Bronchial epithelial cell (primary cell): ENCODE results near the gene MS4A14. TPM values are rescaled to one million over a fixed set of nuclear protein-coding genes. Genes with fewer than 3 reads are reported as not detected.

ENCODE experiments used
- DNase-seq: peaks from one replicate; pipeline ENCODE4 v3.0.0-alpha.2; 2010; ENCODE audit warnings: low read depth
- FAIRE-seq: peaks from 2 replicates; lab custom pipeline; 2011; peaks lifted over from hg19 to GRCh38; lab: Jason Lieb, UNC
- H3K27me3 ChIP-seq: 2 replicates; pipeline ENCODE4 v1.5.1; 2011; ENCODE audit warnings: low read length; ENCODE audit not compliant: control insufficient read depth, insufficient read depth
- H3K36me3 ChIP-seq: 2 replicates; pipeline ENCODE4 v1.5.1; 2011; ENCODE audit warnings: low read length; ENCODE audit not compliant: control insufficient read depth, insufficient read depth
- H3K4me3 ChIP-seq: 2 replicates; pipeline ENCODE4 v1.5.1; 2011; ENCODE audit warnings: mild to moderate bottlenecking, low read depth, low read length, control low read depth
- CTCF ChIP-seq: IDR thresholded peaks from 2 replicates; pipeline ENCODE4 v1.5.1; 2011; ENCODE audit warnings: mild to moderate bottlenecking, moderate library complexity, low read length, control low read depth, inconsistent platforms; ENCODE audit not compliant: insufficient read depth, severe bottlenecking
- total RNA-seq: library from RNA; depleted of rRNA; stranded (reverse); fragments of >200 nt; gene quantifications from 2 replicates; pipeline ENCODE4 v1.2.1, GENCODE V29; 2014

Gene MS4A14, protein sequence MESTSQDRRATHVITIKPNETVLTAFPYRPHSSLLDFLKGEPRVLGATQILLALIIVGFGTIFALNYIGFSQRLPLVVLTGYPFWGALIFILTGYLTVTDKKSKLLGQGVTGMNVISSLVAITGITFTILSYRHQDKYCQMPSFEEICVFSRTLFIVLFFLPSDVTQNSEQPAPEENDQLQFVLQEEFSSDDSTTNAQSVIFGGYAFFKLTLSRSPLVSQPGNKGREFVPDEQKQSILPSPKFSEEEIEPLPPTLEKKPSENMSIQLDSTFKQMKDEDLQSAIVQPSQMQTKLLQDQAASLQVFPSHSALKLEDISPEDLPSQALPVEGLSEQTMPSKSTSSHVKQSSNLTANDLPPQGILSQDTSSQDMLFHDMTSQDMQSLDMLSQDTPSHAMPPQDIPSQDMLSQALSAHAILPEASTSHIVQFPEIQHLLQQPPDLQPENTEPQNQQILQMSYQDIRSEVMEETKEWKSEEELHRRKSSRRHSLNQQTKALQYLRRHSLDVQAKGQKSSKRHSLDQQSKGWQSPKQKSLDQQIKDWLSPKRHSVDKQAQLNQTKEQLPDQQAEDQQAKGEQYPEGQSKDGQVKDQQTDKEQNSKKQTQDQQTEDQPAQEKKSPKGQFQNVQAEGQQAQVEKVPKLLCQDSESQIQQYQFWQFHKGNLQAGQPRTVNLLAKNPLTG
- not detected in 2 replicates for total RNA-seq

DNA sequence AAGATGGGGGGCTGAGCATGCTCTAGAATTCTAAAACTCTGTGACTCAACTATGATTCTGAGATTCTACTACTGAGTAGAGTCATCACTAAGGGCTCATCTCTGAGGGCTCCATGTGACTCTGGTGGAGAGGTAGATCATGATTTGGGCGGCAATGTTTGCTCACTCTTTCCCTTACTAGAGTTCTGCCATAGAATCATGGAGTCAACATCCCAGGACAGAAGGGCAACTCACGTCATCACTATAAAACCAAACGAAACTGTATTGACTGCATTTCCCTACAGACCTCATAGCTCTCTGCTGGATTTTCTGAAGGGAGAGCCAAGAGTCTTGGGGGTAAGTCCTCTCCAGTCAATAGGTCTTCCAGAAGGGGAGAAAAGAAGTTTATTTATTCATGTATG, at the start of gene MS4A14:
Gene MS4A14, plus strand, starts transcription at position 78 of the 400 bp plus-strand sequence. Its CDS starts 120 bp downstream, at position 198.
- H3K27me3 ChIP-seq, result no peaks in the 10 kb centered on the region
- FAIRE-seq (no peak), DNase-seq (no peak)
- TF ChIP-seq CTCF, result no peak
- no peak within 1 kb of the TSS for H3K4me3 ChIP-seq
- no peaks in the 10 kb centered on the region for H3K36me3 ChIP-seq

DNA sequence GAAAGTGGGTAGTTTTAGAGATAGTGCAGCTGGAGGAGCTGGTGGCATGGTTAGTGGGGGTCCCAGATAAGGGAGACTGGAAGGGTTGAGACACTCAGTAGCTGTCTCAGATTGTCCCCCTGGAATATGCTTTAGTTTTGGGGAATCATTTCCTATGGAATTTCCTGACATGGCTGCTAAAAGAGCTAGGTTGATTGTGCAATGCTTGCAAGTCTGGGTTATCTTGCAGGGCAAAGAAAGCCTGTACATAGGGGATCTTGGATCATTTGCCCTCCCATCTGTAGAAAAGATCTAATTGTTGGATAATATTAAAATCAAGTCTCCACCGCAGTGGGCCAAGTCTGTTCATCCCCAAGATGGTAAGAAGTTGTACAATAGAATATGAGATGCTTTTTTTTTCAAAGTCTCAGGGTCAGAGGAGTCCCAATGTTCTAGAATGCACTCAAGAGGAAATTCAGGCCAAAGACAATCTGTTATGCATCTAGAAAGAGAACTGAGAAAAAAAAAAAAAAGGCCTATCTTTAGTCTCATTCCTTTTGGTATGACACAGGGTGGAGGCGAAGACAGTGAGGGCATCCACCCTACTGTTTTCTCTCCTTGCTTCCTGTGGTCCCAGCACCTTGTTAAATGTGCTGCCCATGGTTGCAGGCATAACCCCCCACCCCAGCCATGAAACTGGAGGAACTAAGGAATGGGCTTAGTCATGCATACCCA, 49.0 kb upstream of the MS4A14 start:
- DNase-seq (no peak), FAIRE-seq (no peak)
- Histone ChIP-seq H3K27me3 (no peaks in the 10 kb centered on the region), H3K4me3 (no peak overlapping the region), H3K36me3 (no peaks in the 10 kb centered on the region)
- no peak for TF ChIP-seq CTCF

DNA sequence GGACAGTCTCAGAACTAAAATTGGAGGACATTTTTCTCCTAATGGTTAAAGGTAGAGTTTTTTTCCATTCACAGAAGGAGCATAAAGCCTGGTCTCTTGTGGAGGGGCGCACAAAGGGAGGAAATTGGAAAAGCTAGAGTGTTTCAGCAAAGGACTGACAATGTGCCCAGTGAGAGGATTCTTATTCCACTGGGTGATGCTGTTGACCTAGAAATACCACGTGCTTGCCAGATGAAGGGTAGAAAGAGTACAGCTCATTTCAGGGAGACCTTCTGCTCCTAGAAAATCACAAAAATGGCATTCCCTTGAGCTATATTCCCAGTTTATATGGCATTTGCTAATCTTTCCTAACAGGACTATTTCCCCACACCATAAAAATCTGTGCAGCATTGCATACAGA, 48.1 kb upstream of the MS4A14 start:
- TF ChIP-seq CTCF, result no peak
- FAIRE-seq, result no peak
- no peak for DNase-seq
- H3K36me3 ChIP-seq, result no peaks in the 10 kb centered on the region
- no peak overlapping the region for H3K4me3 ChIP-seq
- no peaks in the 10 kb centered on the region for H3K27me3 ChIP-seq

GRCh38 chr11:60349990-60350389, 46.3 kb upstream of the MS4A14 start:
- FAIRE-seq (no peak), DNase-seq (no peak)
- no peak for TF ChIP-seq CTCF
- H3K36me3 ChIP-seq, result no peaks in the 10 kb centered on the region
- H3K4me3 ChIP-seq, result no peak overlapping the region
- H3K27me3 ChIP-seq, result no peaks in the 10 kb centered on the region

GRCh38 chr11:60357771-60358170, 38.5 kb upstream of the MS4A14 start:
- FAIRE-seq (no peak), DNase-seq (no peak)
- TF ChIP-seq CTCF, result no peak

More at GRCh38 chr11:60357771-60358170, 38.5 kb upstream of the MS4A14 start:
- Histone ChIP-seq H3K36me3 (no peaks in the 10 kb centered on the region), H3K4me3 (no peak overlapping the region), H3K27me3 (no peaks in the 10 kb centered on the region)
